Medulla oblongata (tissue), 1 donor: ENCODE results near the gene HIPK2.
"Not testable (repeated sequence)": the region's sequence is repeated elsewhere in the genome, so short reads cannot be mapped to it uniquely, and the experiment has no call there.

Source experiments
- DNase-seq: peaks from one replicate; pipeline ENCODE4 v3.0.0-alpha.2; 2015; ENCODE audit errors: extremely low spot score

Gene HIPK2

DNA sequence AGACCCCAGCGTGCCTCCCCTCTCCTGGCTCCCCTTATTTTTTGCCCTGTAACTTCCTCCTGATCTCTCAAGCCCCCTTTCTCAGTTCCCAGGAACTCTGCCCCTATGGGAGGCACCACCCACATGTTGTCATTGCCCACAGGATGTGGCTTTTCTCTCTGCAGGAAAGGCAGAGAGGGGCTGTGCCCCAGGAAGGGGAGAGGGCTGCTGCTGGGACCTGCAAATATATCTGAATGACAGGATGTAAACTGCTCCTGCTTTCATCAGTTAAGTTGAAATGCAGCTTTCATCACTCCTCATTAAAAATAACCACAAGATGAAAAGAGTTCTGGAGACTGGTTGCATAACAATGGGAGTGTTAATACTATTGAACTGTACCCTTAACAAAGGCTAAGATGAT lies 151.0 kb downstream of the HIPK2 start:
- DNase-seq: no peak

DNA sequence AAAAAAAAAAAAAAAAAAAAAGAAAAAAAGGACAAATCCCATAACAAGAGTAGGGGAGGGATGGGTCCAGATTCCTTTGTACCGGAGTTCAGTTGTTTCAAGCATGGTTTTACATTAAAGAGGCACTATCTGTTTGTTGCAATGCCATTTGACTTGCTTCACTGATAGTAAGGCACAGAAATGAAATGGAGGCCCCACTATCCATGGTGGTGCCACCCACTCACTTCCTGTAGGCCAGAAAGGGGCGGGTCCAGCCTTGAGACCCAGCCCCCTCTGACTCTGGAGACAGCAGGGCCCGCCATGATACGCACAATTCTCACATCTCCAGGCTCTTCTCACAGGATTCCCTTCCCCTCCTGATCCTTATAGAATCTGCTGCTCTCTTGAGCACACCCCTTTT lies 154.3 kb downstream of the HIPK2 start:
- DNase-seq: no peak

DNA sequence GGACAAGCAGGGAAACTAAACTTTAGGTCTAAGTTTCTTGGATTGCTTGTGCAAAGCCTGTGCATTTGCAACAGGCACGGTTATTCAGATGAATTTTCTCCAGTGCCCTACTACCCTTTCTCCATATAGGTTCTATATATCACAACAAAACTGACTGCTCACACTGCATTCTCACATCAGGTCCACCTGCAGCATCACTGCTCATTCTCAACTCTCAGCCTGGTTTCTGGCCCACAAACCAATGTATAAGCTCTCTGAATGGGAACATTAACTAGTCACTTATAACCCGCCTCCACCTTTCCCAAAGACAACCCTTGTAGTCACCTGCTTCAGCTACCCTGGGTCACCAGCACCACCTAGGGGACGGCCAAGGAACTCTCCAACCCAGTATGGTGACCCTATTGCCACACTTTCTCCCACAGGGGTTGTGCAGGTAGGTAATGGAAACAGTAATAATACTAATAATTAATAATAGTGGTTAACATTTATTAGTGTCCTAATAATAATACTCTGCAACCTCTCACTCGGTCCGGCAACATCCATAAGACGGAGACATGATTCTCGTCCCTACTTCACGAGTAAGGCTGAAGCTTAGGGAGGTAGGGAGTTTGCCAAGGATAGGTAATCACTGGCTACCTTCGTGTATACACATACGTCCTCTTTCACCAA lies 157.0 kb downstream of the HIPK2 start:
- no peak for DNase-seq

DNA sequence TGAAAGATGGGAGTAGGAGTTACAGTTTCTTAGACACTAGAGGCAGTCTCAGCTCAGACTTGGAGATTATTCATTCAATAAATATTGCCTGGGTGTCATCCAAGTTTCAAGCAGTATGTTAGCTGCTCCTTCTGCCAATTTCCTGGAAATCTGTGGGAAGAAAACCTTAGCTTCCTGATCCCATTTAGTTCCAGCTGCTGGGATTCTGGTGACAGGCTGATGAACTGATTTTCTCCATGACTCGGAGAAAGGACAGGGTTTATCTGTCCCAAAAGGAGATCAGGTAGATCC lies 158.5 kb downstream of the HIPK2 start:
- no peak for DNase-seq

DNA sequence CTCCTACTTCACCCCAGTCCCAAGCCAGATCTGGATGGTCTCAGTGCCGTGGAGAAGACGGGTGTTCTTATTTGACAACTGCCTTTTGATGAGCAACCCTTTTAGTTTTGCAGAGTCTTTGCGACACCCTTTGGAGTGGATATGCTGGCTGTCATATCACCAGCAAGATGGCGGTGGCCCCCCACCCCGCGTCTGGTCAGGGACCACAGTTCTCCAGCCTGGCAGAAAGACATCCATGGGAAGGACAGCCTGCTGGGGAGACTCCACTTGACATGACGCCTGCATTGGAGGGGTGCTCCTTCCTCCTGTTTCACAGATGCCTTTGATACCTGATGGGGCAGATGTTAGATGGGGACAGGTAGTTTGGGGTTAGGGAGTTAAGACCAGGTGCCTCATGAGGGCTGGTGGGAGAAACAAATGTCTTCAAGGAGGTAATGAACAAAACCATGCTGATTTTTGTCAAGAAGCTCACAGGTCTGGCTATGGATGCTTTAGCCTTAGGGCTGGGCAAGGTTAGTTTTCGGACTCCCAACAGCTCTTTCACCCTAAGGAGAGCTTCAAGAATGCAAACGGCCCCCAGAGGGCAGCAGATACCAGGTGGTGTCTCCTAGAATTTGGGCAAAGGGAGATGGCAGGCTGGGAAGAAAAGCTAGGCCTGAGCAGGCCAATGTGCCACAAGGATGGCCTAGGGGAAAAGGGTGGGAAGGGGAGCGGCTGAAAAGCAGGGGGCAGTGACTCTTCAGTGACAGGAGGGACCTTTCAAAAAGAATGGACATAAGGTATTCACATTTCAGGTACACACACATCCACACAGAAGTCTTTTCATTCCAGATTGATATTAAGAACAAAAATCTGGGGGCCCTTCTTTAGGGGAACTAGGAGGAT lies 159.1 kb downstream of the HIPK2 start:
- DNase-seq: peak; percentile 57

DNA sequence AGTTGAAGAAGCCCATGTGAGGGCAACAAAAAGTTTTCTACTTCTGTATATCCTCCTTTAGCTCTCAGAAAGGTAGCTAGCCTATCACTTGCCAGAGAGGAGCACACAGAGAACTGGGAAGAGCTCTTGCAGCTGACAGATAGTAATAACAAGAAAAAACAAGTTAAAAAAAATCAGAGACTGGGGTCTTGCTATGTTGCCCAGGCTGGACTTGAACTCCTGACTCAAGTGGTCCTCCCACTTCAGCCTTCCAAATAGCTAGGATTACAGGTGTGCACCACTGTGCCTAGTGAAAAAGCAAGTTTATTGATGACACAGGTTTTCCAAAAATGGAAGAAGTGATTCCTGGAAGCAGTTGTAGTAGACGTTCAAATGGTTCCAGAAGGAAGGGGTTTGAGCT lies 160.7 kb downstream of the HIPK2 start:
- no peak for DNase-seq

DNA sequence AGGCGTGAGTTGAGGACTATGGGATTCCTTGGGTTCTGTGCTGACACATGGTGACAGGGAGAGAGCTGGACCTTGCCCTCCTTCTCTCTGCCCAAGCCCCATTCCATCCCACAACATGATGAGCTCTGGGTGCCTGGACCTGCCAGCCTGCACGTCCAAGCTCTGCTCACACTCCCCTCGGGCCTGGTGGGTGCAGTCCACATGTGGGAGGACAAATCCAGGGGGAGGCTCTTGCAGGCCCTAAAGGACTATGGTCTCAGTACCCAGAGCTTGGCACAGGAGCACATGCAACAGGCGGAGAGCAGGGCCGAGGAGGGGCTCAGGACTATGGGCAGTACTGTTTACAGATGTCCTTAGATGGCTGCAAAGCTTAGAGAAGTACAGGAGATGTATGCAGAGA lies 162.9 kb downstream of the HIPK2 start:
- no peak for DNase-seq

DNA sequence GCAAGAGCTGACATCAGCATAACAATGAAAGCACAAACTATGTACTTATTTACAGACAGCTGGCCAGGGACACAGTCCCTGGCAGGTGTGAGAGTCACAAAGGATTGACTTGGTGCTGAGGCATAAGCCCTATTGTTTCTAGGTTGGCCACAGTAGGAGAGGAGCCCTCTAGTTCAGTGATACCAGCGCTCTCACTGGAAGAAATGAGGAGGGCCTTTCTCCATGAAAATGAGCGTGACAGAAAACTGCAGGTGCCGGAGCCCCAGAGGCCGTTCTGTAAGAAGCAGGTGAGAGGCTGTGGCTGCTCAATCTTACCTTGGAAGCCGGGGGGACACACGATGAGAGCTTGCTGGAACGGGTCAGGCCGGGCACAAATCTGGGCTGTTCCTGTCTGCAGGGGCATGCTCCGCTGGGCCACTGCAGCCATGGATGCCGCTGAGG lies 163.8 kb downstream of the HIPK2 start:
- peak; percentile 37 for DNase-seq

DNA sequence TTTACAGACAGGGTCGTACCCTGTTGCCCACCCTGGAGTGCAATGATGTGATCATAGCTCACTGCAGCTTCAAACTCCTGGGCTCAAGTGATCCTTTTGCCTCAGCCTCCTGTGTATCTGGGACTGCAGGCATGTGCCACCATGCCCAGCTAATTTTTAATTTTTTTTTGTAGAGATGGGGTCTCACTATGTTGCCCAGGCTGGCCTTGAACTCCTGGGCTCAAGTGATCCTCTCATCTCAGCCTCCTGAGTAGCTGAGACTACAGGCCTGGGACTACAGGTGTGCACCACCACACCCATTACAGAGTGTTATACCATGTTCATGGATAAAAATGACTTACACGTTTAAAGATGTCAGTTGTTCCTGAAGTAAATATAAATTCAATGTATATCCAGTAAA lies 166.2 kb downstream of the HIPK2 start:
- not testable (repeated sequence) for DNase-seq

DNA sequence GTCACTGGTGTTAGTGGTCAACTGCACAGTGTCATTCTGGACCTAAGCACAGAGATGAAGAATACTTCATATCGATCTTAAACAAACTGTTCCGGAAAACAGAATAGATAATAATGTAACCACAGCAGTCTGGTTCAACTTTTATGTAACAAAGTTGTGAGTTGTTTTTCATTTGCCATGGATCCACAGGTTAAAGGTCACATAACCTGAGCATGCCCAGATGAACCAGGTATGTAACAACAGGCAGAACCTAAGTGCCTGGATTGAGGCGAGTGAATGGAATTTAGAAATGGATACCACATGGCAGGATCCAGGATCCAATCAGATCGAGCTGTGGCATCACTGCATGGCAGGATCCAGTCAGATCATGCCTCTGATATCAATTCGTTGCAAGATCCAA lies 167.2 kb downstream of the HIPK2 start:
- no peak for DNase-seq

DNA sequence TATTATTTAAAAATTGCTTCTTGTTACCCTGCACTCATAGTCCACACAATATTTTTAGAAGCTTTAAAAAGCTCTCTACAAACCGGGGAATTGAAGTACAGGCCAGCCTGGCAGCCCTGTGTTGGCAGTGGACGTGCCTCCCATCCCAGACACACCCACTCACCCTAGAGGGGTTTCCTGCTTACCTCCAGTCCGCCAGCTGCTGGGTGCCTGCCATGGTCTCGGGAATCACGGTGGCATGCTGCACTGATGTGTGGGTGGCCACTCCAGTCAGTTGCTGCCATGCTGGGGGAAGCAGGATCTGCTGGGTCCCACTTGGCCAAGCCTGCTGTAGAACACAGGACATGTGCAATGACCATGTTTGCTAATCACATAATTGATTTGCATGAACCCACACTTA lies 173.9 kb downstream of the HIPK2 start:
- DNase-seq: no peak

DNA sequence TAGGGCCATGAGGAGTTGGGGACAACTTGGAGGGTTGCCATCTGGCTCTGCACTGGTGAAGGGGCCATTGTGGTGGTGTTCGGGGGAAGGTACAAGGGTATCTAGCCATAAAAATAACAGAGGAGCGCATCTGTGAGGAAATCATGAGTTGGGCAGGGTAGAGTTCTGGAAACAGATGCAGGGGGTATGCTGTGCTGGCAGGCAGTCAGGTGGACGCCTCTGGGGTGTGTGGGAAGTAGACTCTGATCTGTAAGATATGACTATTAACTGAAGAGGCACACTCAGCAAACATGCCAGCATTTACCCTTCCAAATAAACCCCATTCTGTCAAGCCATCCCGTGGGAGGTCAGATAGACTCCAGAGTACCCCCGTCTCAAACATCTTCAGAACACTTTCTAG lies 174.5 kb downstream of the HIPK2 start:
- no peak for DNase-seq

DNA sequence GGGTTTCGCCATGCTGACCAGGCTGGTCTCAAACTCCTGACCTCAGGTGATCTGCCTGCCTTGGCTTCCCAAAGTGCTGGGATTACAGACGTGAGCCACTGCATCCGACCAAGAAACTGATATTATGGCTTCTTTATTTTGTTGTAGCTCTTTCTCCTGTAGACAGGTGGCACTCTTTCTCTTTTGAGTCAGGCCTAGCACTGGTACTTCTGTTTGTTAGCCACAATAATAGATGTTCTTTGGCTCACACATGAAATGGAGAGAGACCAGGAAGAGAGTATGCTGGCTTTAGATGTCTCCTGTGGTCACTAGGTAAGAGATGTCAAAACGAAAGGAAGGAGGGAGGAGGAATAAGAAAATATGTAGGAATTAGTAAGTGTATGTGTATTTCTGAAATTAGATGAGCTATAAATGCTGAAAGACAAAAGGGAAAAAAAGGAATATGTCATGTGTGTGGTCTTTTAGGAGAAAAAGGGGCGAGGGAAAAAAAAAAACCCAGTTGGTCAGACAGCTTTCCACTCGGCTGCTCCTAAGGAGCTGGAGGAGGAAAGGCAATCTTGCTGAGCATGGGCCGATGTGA lies 175.6 kb downstream of the HIPK2 start:
- DNase-seq: peak; percentile 60

DNA sequence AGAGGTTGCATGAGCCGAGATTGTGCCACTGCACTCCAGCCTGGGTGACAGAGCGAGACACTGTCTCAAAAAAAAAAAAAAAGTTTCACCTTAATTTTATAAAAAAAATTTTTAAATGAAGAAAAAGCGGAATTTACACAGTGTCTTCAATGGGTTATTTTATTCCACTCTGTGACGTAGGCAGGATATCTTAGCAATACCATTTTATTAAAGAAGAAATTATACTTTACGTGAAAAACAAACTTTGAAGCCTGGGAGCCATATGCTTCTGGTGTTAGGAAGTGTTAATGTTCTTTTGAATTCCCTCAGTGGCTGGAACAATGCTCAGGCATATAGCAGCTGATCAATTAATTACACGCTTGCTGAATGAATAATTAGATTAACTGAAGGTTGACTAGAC lies 176.6 kb downstream of the HIPK2 start:
- no peak for DNase-seq

DNA sequence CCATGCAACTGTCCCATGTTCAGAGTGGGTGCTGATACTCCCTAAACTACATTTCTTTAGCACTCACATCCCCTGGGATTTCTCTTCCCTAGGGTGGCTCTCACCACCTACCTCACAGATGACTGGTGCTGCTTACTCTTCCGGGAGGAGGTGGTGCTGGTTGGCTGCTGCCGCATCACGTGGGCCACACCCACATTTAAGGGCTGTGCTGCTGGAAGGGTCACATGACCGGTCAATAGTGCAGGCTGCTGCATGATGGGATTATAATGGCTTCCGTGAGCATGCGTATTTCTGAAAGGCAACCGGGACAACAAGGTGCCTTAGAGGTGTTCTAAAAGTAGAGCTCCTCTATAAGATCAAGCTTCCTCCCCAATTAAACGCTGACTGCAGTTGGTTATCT lies 177.5 kb downstream of the HIPK2 start:
- no peak for DNase-seq

DNA sequence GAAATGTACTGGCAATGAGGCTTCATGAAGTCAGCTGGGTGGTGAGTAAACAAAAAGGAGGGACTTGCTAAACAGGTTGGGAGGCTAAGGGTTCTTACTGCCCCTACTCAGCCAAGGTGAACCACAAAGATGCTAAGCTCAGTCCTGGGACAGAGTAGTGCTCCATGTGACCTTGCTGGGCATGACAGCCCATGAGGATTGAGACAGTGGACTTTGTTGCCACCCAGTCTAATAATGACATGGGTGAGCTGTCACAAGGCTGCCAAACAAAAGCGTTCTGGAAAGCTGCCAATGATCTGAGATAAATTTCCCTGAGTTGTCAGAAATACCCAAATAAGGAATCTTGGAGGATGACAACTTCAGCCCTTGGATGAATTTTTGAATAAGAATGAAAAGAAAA lies 179.2 kb downstream of the HIPK2 start:
- DNase-seq: peak; percentile 75

DNA sequence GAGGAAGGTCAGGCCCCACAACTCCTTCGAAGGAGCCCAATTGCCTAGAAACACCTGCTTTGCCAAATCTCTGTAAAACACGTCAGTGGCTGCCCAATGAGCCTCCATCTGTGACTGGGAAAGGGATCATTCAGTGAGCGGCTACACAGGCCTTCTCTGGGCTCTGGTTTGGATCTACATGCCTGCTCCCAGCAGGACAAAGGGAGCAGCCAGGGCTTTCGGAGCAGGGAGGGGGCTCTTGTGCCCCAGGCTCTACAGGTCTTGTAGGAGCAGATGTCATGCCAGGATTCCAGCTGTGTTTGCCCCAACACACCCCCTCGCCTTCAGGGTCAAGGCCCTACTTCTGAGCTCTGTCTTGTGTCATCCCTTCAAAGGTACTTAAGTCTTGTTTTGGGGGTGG lies 180.8 kb downstream of the HIPK2 start:
- DNase-seq: no peak

DNA sequence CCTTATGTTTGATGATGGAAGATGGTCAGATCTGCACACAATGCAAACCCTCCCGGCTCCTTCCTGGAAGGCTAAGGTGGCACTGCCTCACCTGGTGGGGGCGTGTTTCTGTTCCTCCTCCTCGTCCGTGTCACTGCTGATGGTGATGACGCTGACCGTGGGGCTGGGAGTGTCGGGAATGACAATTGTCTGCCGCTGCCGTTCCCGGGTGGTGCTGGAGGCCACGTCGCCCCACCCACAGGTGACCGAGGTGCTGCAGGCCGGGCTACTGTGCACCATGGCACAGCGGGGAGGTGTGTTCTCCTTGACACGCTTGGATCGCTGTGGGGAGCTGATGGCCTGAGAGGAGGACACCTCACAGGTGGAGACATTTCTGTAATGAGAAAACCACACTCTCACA lies 181.2 kb downstream of the HIPK2 start:
- no peak for DNase-seq

DNA sequence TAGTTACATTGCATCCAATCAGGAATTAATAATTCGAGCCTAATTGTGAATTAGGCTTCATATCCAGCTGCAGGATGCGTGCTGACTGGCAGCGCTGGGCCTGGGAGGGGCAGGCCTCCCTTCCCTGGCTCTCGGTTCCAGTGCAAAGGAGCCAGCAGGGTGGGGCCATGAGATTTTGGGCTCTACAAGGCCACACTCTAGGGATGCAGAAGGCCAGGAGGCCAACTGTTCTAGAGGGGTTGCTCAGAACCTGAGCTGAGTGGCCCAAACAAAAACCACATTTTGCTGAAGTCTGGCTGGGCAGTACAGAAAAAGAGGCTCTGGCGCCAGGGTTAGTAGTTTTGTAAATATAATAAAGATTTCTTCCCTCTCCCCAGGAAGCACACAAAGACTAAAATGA lies 182.0 kb downstream of the HIPK2 start:
- no peak for DNase-seq

DNA sequence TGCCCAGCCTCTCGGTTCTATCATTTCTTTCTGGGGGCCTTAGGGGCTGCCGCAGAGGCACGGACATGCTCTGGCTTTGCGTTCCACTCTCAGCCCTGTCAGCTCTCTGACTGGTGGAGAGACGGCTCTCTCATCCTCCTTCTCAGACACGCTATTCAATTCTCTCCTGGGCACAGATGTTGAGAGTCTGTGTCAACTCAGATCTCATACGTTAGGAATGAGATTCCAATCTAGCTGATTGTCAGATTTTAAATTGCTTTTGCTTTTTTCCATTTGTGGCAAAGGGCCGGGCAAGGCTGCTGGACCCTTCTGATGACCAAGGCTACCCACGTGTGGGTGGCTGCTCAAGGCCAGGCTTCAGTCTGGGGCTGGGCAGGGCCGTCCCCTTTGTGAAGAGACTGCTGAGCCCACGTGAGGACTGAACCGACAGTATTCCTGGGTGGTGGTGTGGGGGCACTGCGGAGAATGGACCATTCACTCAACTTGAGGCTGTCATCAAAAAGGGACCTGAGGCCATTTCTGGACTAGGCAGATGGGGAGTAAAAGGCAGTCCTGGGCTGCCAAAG lies 182.8 kb downstream of the HIPK2 start:
- no peak for DNase-seq

DNA sequence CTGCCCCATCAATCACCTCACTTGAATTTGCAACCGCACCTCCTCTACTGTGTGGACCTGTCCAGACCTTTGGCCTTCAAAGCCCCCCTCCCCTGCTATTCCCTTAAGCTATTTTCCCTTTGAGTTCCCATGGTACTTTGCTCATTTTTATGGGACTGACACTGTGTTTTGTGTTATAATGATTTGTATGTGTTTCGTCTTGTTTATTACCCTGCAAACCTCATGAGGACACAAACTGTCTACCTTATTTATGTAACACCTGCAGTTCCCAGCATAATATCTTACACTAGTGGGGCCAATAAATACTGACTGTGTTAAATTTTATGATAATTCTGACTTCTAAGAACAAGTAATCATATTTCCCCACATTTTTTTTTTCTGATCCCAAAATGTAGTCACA lies 183.7 kb downstream of the HIPK2 start:
- no peak for DNase-seq

DNA sequence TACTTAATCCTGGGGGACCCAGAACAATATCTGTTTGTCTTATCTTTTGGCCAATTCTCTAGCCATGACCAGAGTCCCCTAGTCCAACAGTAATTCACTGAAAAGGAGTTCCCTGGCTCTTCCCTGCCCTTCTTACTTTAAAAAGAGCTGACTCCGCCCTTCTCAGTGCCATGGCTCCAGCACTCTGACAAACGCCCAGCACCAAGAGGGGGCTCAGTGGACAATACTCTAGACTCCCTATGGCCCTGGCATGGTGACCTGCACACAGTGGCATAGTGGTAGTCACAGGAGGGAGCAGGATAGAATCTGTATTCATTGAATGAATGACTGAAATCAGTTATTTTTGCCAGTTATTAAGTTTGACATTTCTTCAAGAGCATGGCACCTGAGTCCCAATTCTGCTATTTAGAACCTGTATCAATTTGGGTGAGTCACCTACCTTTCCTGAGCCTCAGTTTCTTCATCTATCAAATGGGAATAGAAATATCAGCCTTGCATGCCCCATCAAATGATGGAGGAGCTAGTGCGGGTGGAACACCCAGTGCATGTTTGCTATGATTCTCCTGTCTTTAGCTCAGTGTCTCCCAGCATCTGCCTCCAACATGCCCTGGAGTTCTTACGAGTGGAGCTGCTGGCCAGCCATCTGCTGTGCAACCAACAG lies 184.9 kb downstream of the HIPK2 start:
- no peak for DNase-seq
